Stimulated activated CD4-positive, alpha-beta T cell treated with anti-CD3 and anti-CD28 coated beads, Interleukin-15, amount 100 ng/mL, for 48 hours (primary cell): ENCODE results near the gene SHKBP1.

Experiments
- DNase-seq, 2 donors: peaks; one replicate each; pipeline ENCODE4 v3.0.0-alpha.2; 2020; ENCODE audit warnings: low read depth in 2 of 2

The SHKBP1 gene

GRCh38 chr19:40601134-40601974, 24.7 kb downstream of the SHKBP1 start, which contains the start of gene LTBP4:
Gene LTBP4, plus strand, starts transcription at chr19:40601369. Its CDS starts 19 bp downstream, at chr19:40601388.
- no peak for DNase-seq

GRCh38 chr19:40603071-40603388, 26.4 kb downstream of the SHKBP1 start:
- no peak for DNase-seq

- DNase-seq: peak; percentile 95 to 98
Measured at GRCh38 chr19:40603389-40604170, 26.9 kb downstream of the SHKBP1 start.

- DNase-seq: no peak
Measured at GRCh38 chr19:40604171-40604646, 27.5 kb downstream of the SHKBP1 start.

GRCh38 chr19:40604647-40605215, 28.1 kb downstream of the SHKBP1 start:
- DNase-seq: no peak

DNA sequence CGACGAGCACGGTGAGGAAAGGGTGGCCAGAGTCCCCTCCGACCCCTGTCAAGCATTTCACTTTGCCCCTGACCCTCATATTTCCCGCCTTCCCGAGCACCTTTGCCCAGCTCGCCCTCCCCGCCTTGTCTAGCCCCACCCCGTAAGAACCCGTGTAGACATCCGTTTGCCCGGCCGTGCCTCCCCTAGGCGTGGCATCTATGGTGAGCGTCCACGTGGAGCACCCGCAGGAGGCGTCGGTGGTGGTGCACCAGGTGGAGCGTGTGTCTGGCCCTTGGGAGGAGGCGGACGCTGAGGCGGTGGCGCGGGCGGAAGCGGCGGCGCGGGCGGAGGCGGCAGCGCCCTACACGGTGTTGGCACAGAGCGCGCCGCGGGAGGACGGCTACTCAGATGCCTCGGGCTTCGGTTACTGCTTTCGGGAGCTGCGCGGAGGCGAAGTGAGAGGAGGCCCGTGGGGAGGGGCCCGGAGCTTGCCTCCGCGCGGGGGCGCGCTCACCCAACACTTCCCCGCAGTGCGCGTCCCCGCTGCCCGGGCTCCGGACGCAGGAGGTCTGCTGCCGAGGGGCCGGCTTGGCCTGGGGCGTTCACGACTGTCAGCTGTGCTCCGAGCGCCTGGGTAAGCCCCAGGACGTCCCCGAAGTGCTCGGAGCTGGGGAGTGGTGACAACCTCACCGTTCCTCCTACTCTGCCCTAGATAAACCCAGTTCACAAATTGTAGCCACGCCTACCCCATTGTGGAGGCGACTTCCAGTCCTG, 28.7 kb downstream of the SHKBP1 start:
- DNase-seq: peak; percentile 66 to 71

DNA sequence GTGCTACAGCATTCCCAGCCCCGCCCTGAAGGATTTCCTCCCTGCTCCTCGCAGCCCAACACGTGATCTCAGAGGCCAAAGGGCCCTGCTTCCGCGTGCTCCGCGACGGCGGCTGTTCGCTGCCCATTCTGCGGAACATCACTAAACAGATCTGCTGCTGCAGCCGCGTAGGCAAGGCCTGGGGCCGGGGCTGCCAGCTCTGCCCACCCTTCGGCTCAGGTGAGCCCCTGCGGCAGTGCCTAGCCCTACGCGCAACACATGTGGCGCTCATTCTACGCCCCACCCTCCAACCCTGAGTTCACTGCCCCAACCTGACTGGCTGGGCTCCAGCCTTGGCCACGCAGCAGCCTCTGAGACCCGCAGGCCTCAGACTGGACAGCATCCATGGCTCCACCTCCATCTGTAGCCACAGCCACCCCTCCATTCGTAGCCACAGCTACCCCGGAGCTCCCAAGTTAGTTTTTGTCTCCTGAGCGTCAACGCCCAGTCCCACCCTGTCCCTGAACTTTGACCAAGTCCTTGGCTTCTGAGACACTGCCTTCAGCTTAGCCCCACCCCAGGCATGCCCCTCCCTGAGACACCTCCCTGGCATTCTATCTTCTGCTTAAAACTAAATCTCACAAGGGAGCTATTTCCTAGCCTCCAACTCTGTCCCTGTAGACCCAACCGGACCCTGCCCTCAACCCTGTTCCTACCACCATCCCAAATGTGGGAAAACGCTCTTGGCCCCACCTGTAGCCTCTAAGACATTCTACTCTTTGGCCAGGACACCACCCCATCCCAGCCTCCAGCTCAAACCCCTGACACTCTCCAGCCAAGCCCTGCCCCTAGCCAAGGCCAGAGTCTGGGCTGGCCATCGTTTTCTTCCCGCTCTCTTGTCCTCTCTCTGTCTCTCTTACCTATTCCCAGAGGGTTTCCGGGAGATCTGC, 30.9 kb downstream of the SHKBP1 start:
- no peak for DNase-seq

GRCh38 chr19:40608240-40608621, 31.6 kb downstream of the SHKBP1 start:
- no peak for DNase-seq

GRCh38 chr19:40608957-40609356, 32.3 kb downstream of the SHKBP1 start:
- no peak for DNase-seq

GRCh38 chr19:40609561-40610395, 33.1 kb downstream of the SHKBP1 start:
- DNase-seq: peak; percentile 88 to 94

DNA sequence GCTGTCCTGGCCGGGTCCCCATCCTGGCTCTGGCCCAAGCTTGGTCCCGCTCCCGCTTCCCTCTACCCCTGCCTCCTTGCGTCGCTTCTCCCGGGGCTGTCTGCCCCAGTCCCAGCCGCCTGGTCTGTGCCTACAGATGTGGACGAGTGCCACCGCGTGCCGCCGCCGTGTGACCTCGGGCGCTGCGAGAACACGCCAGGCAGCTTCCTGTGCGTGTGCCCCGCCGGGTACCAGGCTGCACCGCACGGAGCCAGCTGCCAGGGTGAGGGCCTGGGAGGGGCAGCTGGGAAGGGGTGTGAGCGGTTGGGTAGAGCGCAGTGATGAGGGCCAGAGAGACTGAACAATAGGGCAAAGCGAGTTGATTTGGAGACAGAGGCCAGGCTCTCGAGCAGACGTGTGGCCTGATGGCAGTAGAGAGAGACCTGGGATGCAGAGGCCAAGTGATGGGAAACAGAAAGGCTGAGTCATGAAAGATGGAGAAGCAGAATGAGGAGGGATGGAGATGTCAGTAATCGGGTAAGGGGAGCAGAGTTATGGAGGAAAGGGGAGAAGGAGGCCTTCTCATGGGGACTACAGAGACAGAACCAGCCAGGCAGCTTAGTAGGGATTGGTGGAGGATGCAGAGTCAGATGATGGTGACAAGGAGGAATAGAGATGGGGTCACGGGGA, 33.9 kb downstream of the SHKBP1 start:
- peak in 1 of 2 donors; percentile 50 for DNase-seq

DNA sequence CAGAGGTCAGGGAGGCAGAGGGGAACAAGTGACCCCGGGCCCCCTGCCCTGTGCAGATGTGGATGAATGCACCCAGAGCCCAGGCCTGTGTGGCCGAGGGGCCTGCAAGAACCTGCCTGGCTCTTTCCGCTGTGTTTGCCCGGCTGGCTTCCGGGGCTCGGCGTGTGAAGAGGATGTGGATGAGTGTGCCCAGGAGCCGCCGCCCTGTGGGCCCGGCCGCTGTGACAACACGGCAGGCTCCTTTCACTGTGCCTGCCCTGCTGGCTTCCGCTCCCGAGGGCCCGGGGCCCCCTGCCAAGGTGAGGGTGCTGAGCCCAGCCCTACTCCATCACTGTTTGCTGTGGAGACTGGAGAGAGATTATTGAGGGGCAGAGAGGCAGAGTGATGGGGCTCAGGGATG, 34.4 kb downstream of the SHKBP1 start:
- DNase-seq: no peak

DNA sequence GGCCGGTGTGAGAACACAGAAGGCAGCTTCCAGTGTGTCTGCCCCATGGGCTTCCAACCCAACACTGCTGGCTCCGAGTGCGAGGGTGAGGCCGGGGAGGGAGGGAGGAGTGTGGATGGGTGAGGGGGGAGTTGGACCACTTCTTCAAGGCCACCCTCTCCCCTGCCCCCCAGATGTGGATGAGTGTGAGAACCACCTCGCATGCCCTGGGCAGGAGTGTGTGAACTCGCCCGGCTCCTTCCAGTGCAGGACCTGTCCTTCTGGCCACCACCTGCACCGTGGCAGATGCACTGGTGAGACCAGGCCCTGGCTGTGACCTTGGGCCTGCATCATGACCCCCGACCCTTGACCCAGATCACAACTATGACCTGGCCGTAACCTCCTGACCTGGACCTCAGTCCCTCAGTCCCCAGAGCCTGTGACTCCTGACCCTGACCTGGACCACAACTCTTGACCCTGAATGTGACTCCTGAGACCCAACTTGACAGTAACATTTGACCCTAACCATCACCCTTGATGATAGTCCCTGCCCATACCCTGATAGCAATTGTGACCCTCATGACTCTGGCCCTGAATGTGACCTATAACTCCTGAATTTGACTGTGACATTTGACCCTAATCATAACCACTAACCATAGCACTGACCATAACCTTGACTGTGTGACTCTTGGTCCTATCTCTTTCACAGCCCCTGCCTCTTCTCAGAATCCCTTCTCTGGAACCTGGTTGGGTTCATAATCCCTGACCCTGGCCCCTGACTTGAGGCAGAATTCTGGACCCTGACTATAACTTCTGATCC, 35.4 kb downstream of the SHKBP1 start:
- DNase-seq: no peak

DNA sequence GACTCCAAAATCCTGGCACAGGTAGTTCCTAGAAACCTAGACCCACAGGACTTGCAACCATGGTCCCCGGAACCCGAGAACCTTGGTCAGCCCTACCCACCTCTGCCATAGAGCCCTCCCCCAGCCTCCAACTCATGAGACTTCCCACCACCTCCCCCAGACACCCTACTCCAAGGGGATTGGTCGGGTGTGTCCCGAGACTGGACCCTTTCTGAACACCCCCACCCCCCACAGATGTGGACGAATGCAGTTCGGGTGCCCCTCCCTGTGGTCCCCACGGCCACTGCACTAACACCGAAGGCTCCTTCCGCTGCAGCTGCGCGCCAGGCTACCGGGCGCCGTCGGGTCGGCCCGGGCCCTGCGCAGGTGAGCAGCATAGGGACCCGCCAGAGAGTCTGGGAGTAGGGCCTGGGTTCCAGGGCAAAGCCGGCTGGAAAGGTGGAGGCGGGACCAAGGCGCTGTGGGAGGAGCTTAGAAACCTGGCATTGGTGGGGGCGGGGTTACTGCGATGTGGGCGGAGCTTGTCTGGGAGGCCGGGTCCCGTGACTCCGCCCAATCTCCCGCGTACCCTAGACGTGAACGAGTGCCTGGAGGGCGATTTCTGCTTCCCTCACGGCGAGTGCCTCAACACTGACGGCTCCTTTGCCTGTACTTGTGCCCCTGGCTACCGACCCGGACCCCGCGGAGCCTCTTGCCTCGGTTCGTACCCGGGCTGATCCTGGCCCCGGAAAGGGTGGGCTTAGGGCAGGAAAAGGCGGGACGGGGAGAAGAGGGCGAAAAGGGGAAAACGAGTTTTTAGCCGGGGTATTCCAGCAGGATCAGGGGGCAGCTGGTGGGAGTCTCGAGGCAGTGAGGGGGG, 36.4 kb downstream of the SHKBP1 start:
- peak; percentile 77 to 86 for DNase-seq

GRCh38 chr19:40613690-40614621, 37.3 kb downstream of the SHKBP1 start:
- DNase-seq: peak; percentile 82 to 83
